Measurements from ENCODE around the gene CDH4. TPM values are rescaled to one million over a fixed set of nuclear protein-coding genes. Genes with fewer than 3 reads are reported as not detected.

Gene CDH4
- total and polyA plus RNA-seq, 9 donors: 0.12 to 4.4 (median 0.36) TPM

- Histone ChIP-seq H3K27ac (no peak overlapping the region), H3K9me3 (no peaks in the 10 kb centered on the region), H3K4me3 (no peak overlapping the region), H3K4me1 (ENCODE audit: insufficient read depth) (peaks cover 1% of the 10 kb centered on the region), H3K36me3 (no peaks in the 10 kb centered on the region), H3K27me3 (no peaks in the 10 kb centered on the region)
- TF ChIP-seq POLR2A (IDR thresholded peaks at IDR 0.05) (no peak), EP300 (IDR thresholded peaks at IDR 0.05) (no peak), CTCF (IDR thresholded peaks at IDR 0.05) (no peak)
- intact Hi-C loops (cut with DNase I): no loop called here
- 39 to 55% (median 47%) methylated on average over 25 of the region's 25 CpGs for WGBS, 3 donors
- no peak for DNase-seq
Observed at GRCh38 chr20:61629602-61630390, 377.7 kb downstream of the CDH4 start.

GRCh38 chr20:61630391-61630650 is 378.3 kb downstream of the CDH4 start:
- Histone ChIP-seq H3K9me3 (no peaks in the 10 kb centered on the region), H3K27me3 (no peaks in the 10 kb centered on the region), H3K4me1 (ENCODE audit: insufficient read depth) (peaks cover 1% of the 10 kb centered on the region), H3K27ac (no peak overlapping the region), H3K4me3 (no peak overlapping the region), H3K36me3 (no peaks in the 10 kb centered on the region)
- intact Hi-C loops (cut with DNase I): no loop called here
- DNase-seq: no peak
- no peak for TF ChIP-seq CTCF (IDR thresholded peaks at IDR 0.05)
- TF ChIP-seq EP300 (IDR thresholded peaks at IDR 0.05): no peak
- TF ChIP-seq POLR2A (IDR thresholded peaks at IDR 0.05): no peak
- WGBS, 3 donors: 86 to 93% (median 88%) methylated on average over 5 of the region's 5 CpGs

GRCh38 chr20:61630816-61631215 is 378.8 kb downstream of the CDH4 start:
- H3K4me1 ChIP-seq (ENCODE audit: insufficient read depth): peaks cover 1% of the 10 kb centered on the region
- no peak overlapping the region for H3K4me3 ChIP-seq
- no peaks in the 10 kb centered on the region for H3K27me3 ChIP-seq
- no peaks in the 10 kb centered on the region for H3K36me3 ChIP-seq
- H3K27ac ChIP-seq: no peak overlapping the region
- 85 to 91% (median 86%) methylated on average over 10 of the region's 10 CpGs for WGBS, 3 donors
- TF ChIP-seq CTCF (IDR thresholded peaks at IDR 0.05) (no peak), POLR2A (IDR thresholded peaks at IDR 0.05) (no peak), EP300 (IDR thresholded peaks at IDR 0.05) (no peak)
- no peak for DNase-seq
- no peaks in the 10 kb centered on the region for H3K9me3 ChIP-seq
- intact Hi-C loops (cut with DNase I): no loop called here

GRCh38 chr20:61631751-61632150 is 379.7 kb downstream of the CDH4 start:
- Histone ChIP-seq H3K9me3 (no peaks in the 10 kb centered on the region), H3K4me3 (no peak overlapping the region), H3K27me3 (no peaks in the 10 kb centered on the region), H3K27ac (no peak overlapping the region), H3K36me3 (no peaks in the 10 kb centered on the region), H3K4me1 (ENCODE audit: insufficient read depth) (peaks cover 1% of the 10 kb centered on the region)
- no peak for TF ChIP-seq POLR2A (IDR thresholded peaks at IDR 0.05)
- no peak for TF ChIP-seq EP300 (IDR thresholded peaks at IDR 0.05)
- intact Hi-C loops (cut with DNase I): no loop called here
- no peak for DNase-seq
- WGBS, 3 donors: 70 to 78% (median 71%) methylated on average over 16 to 17 of the region's 17 CpGs

- intact Hi-C loops (cut with DNase I): no loop called here
- TF ChIP-seq EP300 (IDR thresholded peaks at IDR 0.05) (no peak), POLR2A (IDR thresholded peaks at IDR 0.05) (no peak), CTCF (IDR thresholded peaks at IDR 0.05) (no peak)
- H3K4me1 ChIP-seq (ENCODE audit: insufficient read depth): peaks cover 1% of the 10 kb centered on the region
- H3K4me3 ChIP-seq: no peak overlapping the region
- DNase-seq: no peak
- 71 to 85% (median 77%) methylated on average over 1 of the region's 1 CpG for WGBS, 3 donors
- H3K36me3 ChIP-seq: no peaks in the 10 kb centered on the region
- no peaks in the 10 kb centered on the region for H3K27me3 ChIP-seq
- no peaks in the 10 kb centered on the region for H3K9me3 ChIP-seq
- no peak overlapping the region for H3K27ac ChIP-seq
Observed at GRCh38 chr20:61633004-61633403, 380.9 kb downstream of the CDH4 start.

Measured in ovary (tissue), 9 donors.